ENCODE results near the gene ADGRV1. TPM values are rescaled to one million over a fixed set of nuclear protein-coding genes. Genes with fewer than 3 reads are reported as not detected.

The ADGRV1 gene
- total RNA-seq, 5 donors from 2014 or later (not counting 1 experiment from before 2014, with no cell fraction given), result 0.68 to 1.6 (median 1.2) TPM; not detected in 1

DNA sequence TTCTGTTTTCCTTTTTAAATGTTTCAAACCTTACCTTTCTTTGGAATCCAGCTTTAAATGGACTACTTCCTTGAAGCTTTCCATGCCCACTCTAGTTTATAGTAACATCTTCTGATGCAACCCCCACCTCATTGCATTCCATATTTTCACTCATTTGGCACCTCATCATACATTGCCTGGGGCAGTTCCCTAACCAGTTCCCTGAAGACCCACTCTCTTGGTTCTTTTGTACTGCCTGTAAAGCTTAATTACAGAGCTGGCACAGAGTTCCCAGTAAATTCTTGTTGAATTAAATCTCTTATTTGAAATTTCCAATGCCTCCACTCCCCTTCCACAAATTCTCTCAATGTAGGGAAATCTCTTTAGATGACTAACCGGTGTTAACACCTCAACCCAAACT is 567.3 kb downstream of the ADGRV1 start:
- DNase-seq, result no peak
- H3K4me3 Mint-ChIP-seq, result no peak overlapping the region
- no CpG with 5 or more reads among the region's 1 CpG for WGBS (ENCODE audit: insufficient coverage)
- Histone ChIP-seq H3K4me1 (ENCODE audit: control insufficient read depth in 1 of 2, extremely low read depth in 1 of 2, insufficient read depth in 2 of 2, low read length in 2 of 2) (no peaks in the 10 kb centered on the region), H3K27ac (ENCODE audit: low read length) (no peak overlapping the region), H3K36me3 (ENCODE audit: control insufficient read depth in 2 of 2, extremely low read depth in 1 of 2, insufficient read depth in 1 of 2, low read length in 1 of 2) (no peaks in the 10 kb centered on the region), H3K4me3 (ENCODE audit: control insufficient read depth in 1 of 2, extremely low read depth in 1 of 2, low read length in 1 of 2) (no peak overlapping the region), H3K27me3 (replicated peaks in 1 of 2; ENCODE audit: control insufficient read depth in 2 of 2, extremely low read depth in 1 of 2, insufficient read depth in 2 of 2, low read length in 1 of 2) (no peaks in the 10 kb centered on the region), H3K9me3 (no peaks in the 10 kb centered on the region)
- no peaks in the 10 kb centered on the region for H3K36me3 Mint-ChIP-seq
- ChIA-PET CTCF (no interaction called here), POLR2A (interaction anchor here in 1 of 2 donors (0.6 kb wide), 1 partner anchor 176 kb away, joined by 3 read pairs; no protein-coding TSS in a partner anchor)
- no peaks in the 10 kb centered on the region for H3K9me3 Mint-ChIP-seq
- ATAC-seq (replicated peaks in 1 of 4), result no peak
- no peak overlapping the region for H3K27ac Mint-ChIP-seq
- H3K4me1 Mint-ChIP-seq, result no peaks in the 10 kb centered on the region
- H3K27me3 Mint-ChIP-seq, result peaks cover 0 to 3% of the 10 kb centered on the region in 2 donors

GRCh38 chr5:91126448-91126847 is 567.9 kb downstream of the ADGRV1 start:
- Histone ChIP-seq H3K4me3 (ENCODE audit: control insufficient read depth in 1 of 2, extremely low read depth in 1 of 2, low read length in 1 of 2) (no peak overlapping the region), H3K27ac (ENCODE audit: low read length) (no peak overlapping the region), H3K36me3 (ENCODE audit: control insufficient read depth in 2 of 2, extremely low read depth in 1 of 2, insufficient read depth in 1 of 2, low read length in 1 of 2) (no peaks in the 10 kb centered on the region), H3K4me1 (ENCODE audit: control insufficient read depth in 1 of 2, extremely low read depth in 1 of 2, insufficient read depth in 2 of 2, low read length in 2 of 2) (no peaks in the 10 kb centered on the region), H3K9me3 (no peaks in the 10 kb centered on the region), H3K27me3 (replicated peaks in 1 of 2; ENCODE audit: control insufficient read depth in 2 of 2, extremely low read depth in 1 of 2, insufficient read depth in 2 of 2, low read length in 1 of 2) (no peaks in the 10 kb centered on the region)
- ChIA-PET CTCF (no interaction called here), POLR2A (no interaction called here)
- no peak for ATAC-seq (replicated peaks in 1 of 4)
- Mint-ChIP-seq H3K36me3 (no peaks in the 10 kb centered on the region), H3K4me3 (no peak overlapping the region), H3K4me1 (no peaks in the 10 kb centered on the region), H3K9me3 (no peaks in the 10 kb centered on the region), H3K27me3 (peaks cover 2 to 3% of the 10 kb centered on the region in 2 donors), H3K27ac (no peak overlapping the region)
- no peak for DNase-seq
- whole genome bisulfite sequencing (ENCODE audit: insufficient coverage), result 100% methylated on average over 1 of the region's 1 CpG

DNA sequence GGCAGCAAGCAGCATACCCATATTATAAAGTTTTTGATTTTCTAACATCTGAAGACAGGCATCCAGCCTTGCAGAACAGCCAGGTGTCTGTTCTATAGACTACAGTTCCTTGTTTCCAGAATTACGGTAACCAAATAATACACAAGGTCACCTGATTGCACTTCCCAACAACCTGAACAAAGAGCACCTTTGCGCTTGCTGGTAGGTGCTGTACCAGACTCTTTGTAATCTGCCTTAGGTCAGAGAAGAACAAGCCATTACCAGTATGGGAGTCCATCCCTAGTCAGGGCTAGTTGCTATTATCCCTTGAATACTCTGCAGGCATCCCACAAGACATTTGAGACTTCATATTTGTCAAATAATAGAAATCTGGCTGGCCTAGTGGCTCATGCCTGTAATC is 568.3 kb downstream of the ADGRV1 start:
- ATAC-seq (replicated peaks in 1 of 4), result no peak
- no peak overlapping the region for H3K4me3 Mint-ChIP-seq
- Histone ChIP-seq H3K27me3 (replicated peaks in 1 of 2; ENCODE audit: control insufficient read depth in 2 of 2, extremely low read depth in 1 of 2, insufficient read depth in 2 of 2, low read length in 1 of 2) (no peaks in the 10 kb centered on the region), H3K27ac (ENCODE audit: low read length) (no peak overlapping the region), H3K4me3 (ENCODE audit: control insufficient read depth in 1 of 2, extremely low read depth in 1 of 2, low read length in 1 of 2) (no peak overlapping the region), H3K4me1 (ENCODE audit: control insufficient read depth in 1 of 2, extremely low read depth in 1 of 2, insufficient read depth in 2 of 2, low read length in 2 of 2) (no peaks in the 10 kb centered on the region), H3K9me3 (no peaks in the 10 kb centered on the region), H3K36me3 (ENCODE audit: control insufficient read depth in 2 of 2, extremely low read depth in 1 of 2, insufficient read depth in 1 of 2, low read length in 1 of 2) (no peaks in the 10 kb centered on the region)
- CTCF ChIA-PET, result interaction anchor here in 1 of 2 donors (0.6 kb wide), 1 partner anchor 326 kb away, joined by 4 read pairs; no protein-coding TSS in a partner anchor
- no peaks in the 10 kb centered on the region for H3K4me1 Mint-ChIP-seq
- H3K27me3 Mint-ChIP-seq, result peaks cover 3 to 5% of the 10 kb centered on the region in 2 donors
- no peaks in the 10 kb centered on the region for H3K36me3 Mint-ChIP-seq
- DNase-seq, result no peak
- no peaks in the 10 kb centered on the region for H3K9me3 Mint-ChIP-seq
- 100% methylated on average over 2 of the region's 2 CpGs for WGBS (ENCODE audit: insufficient coverage)
- H3K27ac Mint-ChIP-seq, result no peak overlapping the region
- POLR2A ChIA-PET, result interaction anchor here in 1 of 2 donors (0.6 kb wide), 1 partner anchor 15 kb away, joined by 4 read pairs; no protein-coding TSS in a partner anchor

- no peak overlapping the region for H3K27ac Mint-ChIP-seq
- peaks cover 3 to 5% of the 10 kb centered on the region in 2 donors for H3K27me3 Mint-ChIP-seq
- WGBS (ENCODE audit: insufficient coverage), result no CpG with 5 or more reads among the region's 1 CpG
- H3K36me3 Mint-ChIP-seq, result no peaks in the 10 kb centered on the region
- ChIA-PET CTCF (interaction anchor here in 1 of 2 donors (0.6 kb wide), 1 partner anchor 327 kb away, joined by 4 read pairs; no protein-coding TSS in a partner anchor), POLR2A (interaction anchor here in 1 of 2 donors (0.6 kb wide), 1 partner anchor 15 kb away, joined by 4 read pairs; no protein-coding TSS in a partner anchor)
- no peaks in the 10 kb centered on the region for H3K9me3 ChIP-seq
- no peaks in the 10 kb centered on the region for H3K4me1 Mint-ChIP-seq
- no peaks in the 10 kb centered on the region for H3K27me3 ChIP-seq (replicated peaks in 1 of 2; ENCODE audit: control insufficient read depth in 2 of 2, extremely low read depth in 1 of 2, insufficient read depth in 2 of 2, low read length in 1 of 2)
- H3K27ac ChIP-seq (ENCODE audit: low read length), result no peak overlapping the region
- no peaks in the 10 kb centered on the region for H3K9me3 Mint-ChIP-seq
- no peaks in the 10 kb centered on the region for H3K4me1 ChIP-seq (ENCODE audit: control insufficient read depth in 1 of 2, extremely low read depth in 1 of 2, insufficient read depth in 2 of 2, low read length in 2 of 2)
- DNase-seq, result no peak
- H3K4me3 ChIP-seq (ENCODE audit: control insufficient read depth in 1 of 2, extremely low read depth in 1 of 2, low read length in 1 of 2), result no peak overlapping the region
- H3K36me3 ChIP-seq (ENCODE audit: control insufficient read depth in 2 of 2, extremely low read depth in 1 of 2, insufficient read depth in 1 of 2, low read length in 1 of 2), result no peaks in the 10 kb centered on the region
- no peak overlapping the region for H3K4me3 Mint-ChIP-seq
- no peak for ATAC-seq (replicated peaks in 1 of 4)
These were observed 569.0 kb downstream of the ADGRV1 start for GRCh38 chr5:91127456-91128081.

- no peak for ATAC-seq (replicated peaks in 1 of 4)
- no peaks in the 10 kb centered on the region for H3K27me3 ChIP-seq (replicated peaks in 1 of 2; ENCODE audit: control insufficient read depth in 2 of 2, extremely low read depth in 1 of 2, insufficient read depth in 2 of 2, low read length in 1 of 2)
- no peaks in the 10 kb centered on the region for H3K4me1 Mint-ChIP-seq
- no peak overlapping the region for H3K4me3 Mint-ChIP-seq
- no peaks in the 10 kb centered on the region for H3K4me1 ChIP-seq (ENCODE audit: control insufficient read depth in 1 of 2, extremely low read depth in 1 of 2, insufficient read depth in 2 of 2, low read length in 2 of 2)
- WGBS (ENCODE audit: insufficient coverage), result no CpG with 5 or more reads among the region's 1 CpG
- H3K27me3 Mint-ChIP-seq, result peaks cover 5% of the 10 kb centered on the region in 2 donors
- H3K36me3 Mint-ChIP-seq, result no peaks in the 10 kb centered on the region
- no peak overlapping the region for H3K27ac ChIP-seq (ENCODE audit: low read length)
- ChIA-PET CTCF (no interaction called here), POLR2A (no interaction called here)
- no peak for DNase-seq
- H3K9me3 Mint-ChIP-seq, result no peaks in the 10 kb centered on the region
- no peak overlapping the region for H3K4me3 ChIP-seq (ENCODE audit: control insufficient read depth in 1 of 2, extremely low read depth in 1 of 2, low read length in 1 of 2)
- no peak overlapping the region for H3K27ac Mint-ChIP-seq
- no peaks in the 10 kb centered on the region for H3K36me3 ChIP-seq (ENCODE audit: control insufficient read depth in 2 of 2, extremely low read depth in 1 of 2, insufficient read depth in 1 of 2, low read length in 1 of 2)
- H3K9me3 ChIP-seq, result no peaks in the 10 kb centered on the region
These were observed 570.0 kb downstream of the ADGRV1 start for GRCh38 chr5:91128604-91129003.

GRCh38 chr5:91129748-91130147 is 571.2 kb downstream of the ADGRV1 start:
- Mint-ChIP-seq H3K27ac (no peak overlapping the region), H3K27me3 (peaks cover 7 to 9% of the 10 kb centered on the region in 2 donors), H3K4me1 (no peaks in the 10 kb centered on the region), H3K4me3 (no peak overlapping the region), H3K9me3 (no peaks in the 10 kb centered on the region), H3K36me3 (no peaks in the 10 kb centered on the region)
- Histone ChIP-seq H3K4me3 (ENCODE audit: control insufficient read depth in 1 of 2, extremely low read depth in 1 of 2, low read length in 1 of 2) (no peak overlapping the region), H3K27ac (ENCODE audit: low read length) (no peak overlapping the region), H3K9me3 (no peaks in the 10 kb centered on the region), H3K36me3 (ENCODE audit: control insufficient read depth in 2 of 2, extremely low read depth in 1 of 2, insufficient read depth in 1 of 2, low read length in 1 of 2) (no peaks in the 10 kb centered on the region), H3K27me3 (replicated peaks in 1 of 2; ENCODE audit: control insufficient read depth in 2 of 2, extremely low read depth in 1 of 2, insufficient read depth in 2 of 2, low read length in 1 of 2) (peaks cover 0 to 3% of the 10 kb centered on the region in 2 experiments), H3K4me1 (ENCODE audit: control insufficient read depth in 1 of 2, extremely low read depth in 1 of 2, insufficient read depth in 2 of 2, low read length in 2 of 2) (no peaks in the 10 kb centered on the region)
- CTCF ChIA-PET, result no interaction called here
- no CpG with 5 or more reads among the region's 1 CpG for WGBS (ENCODE audit: insufficient coverage)
- no peak for ATAC-seq (replicated peaks in 1 of 4)
- DNase-seq, result no peak
- POLR2A ChIA-PET, result no interaction called here
